ENCODE measurements around the gene ADAM29.
"Not testable (repeated sequence)": the region's sequence is repeated elsewhere in the genome, so short reads cannot be mapped to it uniquely, and the experiment has no call there.

The ADAM29 gene

DNA sequence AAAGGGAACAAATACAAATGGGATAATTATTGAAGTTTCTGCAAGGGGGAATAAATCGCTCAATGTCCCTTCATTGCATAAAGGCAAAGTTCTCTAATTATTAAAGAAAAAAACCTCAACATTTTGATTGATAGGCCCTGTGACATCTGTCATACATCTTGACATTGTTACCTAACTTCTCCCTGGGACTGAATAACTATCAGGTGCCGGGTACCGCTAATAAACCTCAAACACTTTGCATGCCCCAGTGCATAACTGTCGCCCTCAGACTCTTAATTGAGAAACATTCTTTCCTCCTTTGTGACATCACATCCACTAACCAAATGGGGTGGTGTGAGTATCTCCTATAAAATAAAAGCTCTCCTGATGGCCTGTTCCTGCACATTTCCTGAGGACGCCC is at the start of gene ADAM29:
TSS of gene ADAM29 (plus strand) at position 301 of the 400 bp plus-strand sequence. CDS start 57,168 bp downstream, outside the sequence.
- DNase-seq (ENCODE audit: low spot score): no peak

DNA sequence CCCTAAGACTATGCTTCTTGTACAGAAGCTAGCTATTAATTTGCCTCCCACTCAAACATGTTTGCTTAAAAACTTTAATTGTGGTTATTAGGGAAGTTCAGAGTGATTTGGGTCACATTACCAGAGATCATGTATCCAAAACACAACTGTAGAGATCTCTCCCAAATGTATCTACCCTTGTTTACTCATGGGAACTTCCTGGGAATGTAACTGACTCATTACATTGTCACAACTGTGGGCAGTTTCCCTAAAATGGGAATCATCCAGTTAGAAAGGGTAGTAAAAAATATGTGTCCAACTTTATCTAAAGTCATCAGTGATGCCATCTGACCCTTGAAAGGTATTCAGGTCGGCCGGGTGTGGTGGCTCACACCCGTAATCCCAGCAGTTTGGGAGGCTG is 48.8 kb upstream of the ADAM29 start:
- DNase-seq (ENCODE audit: low spot score): peak; percentile 8

DNA sequence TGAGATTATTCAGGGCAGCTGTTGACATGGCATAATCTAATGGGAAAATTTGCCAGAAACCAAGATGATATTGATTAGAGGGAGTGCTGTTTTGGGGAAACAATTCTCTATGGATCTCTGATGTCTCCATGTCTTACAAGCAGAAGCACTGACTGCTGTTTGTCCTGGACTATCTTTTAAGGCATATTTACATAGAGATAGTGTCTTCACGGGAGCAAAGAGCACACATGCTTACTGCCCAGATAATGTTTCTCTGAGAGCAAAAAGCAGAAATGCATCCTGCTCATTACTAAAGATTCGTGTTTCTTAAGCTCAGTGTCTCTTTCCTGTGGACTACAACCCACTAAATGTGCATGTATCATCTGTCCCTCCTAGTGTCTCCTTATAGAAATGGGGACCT is 47.8 kb upstream of the ADAM29 start:
- no peak for DNase-seq (ENCODE audit: low spot score)

DNA sequence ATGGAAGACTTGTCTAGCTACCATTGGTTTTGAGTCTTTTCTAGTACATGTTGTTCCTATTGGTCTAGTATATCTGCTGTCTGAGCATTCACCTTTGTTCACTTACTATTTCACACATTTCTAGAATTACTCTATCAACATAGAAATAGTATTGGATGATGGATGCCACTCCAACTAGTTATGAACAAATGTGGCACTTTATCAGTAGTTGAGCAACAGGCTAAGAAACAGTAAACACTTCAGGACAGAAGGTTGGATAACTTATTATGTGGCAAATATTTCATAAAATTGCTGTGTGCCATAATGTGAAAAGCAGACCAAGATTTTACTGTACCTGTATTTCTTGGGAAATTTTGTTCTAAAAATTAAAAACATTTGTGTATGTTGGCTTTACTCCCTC is 46.8 kb upstream of the ADAM29 start:
- no peak for DNase-seq (ENCODE audit: low spot score)

DNA sequence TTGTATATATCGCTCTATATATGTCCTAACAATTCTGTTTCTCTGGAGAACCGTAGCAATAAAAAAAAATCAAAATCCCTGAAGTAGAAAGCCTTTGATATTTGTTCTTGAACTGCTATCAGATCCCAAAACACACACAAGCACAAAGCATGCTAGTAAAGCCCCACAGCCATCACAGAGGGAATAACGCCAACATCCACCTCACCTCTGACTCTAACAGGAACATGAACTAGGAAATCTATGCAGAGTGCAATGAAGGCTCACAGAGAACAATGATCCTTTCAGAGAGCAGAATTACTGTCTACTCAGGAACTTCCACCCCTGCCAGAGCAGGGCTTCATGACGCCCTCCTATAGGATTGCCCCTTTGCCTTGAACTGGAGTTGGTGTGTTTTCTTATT is 45.0 kb upstream of the ADAM29 start:
- not testable (repeated sequence) for DNase-seq (ENCODE audit: low spot score)

DNA sequence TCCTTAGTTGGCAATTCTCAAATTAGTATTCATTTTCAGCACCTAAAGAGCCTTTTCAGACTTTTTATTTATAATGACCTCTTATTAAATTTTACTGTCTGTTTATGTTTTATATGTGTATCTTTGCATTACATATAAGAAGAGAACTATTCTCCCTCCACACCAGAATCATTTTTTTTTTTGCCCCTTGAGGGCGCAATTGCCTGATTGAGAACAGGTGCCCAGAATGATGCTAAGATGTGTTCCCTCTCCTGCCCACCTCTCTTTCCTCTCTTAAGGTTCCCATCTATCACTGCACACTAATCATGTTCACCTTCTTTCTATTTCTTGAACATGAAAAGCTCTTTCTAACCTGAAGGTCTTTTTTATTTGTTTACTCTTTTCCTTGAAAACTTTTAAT is 44.2 kb upstream of the ADAM29 start:
- no peak for DNase-seq (ENCODE audit: low spot score)

DNA sequence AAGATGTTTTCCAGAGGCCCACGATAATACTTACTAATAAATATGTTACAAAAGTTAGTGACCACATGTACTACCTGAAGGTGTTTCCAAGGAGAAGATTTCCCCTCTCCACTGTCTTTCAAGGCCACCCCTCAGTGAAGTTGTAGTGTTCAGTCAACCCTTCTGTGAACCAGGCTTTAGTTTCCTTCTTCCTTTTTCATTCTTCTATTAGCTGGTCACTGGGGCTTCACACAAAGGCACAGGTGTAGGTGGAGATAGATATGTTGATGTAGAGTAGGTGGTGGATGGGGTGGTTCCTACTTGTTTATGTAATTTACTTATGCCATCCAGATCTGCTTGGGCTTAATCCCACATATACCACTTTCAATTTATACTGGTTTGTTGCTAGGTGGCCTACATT is 43.3 kb upstream of the ADAM29 start:
- no peak for DNase-seq (ENCODE audit: low spot score)

DNA sequence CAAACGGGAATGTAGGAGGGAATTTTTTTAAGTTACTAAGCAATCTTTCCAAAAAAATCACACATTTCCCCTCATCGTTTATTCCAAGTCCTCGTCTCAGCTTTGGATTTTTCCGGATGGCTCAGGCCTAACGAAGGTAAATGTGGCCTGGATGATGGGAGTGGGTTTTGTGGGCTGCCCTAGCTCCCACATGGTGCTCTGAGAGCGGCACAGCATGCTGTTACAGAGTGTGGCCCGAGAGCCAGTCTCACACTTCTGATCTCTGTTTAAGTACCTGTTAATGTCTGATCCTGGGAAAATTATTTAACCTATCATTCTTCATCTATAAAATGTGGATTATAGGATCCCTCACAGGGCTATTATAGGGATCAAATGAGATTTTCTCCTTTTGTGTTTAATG is 38.2 kb upstream of the ADAM29 start:
- DNase-seq (ENCODE audit: low spot score): no peak

DNA sequence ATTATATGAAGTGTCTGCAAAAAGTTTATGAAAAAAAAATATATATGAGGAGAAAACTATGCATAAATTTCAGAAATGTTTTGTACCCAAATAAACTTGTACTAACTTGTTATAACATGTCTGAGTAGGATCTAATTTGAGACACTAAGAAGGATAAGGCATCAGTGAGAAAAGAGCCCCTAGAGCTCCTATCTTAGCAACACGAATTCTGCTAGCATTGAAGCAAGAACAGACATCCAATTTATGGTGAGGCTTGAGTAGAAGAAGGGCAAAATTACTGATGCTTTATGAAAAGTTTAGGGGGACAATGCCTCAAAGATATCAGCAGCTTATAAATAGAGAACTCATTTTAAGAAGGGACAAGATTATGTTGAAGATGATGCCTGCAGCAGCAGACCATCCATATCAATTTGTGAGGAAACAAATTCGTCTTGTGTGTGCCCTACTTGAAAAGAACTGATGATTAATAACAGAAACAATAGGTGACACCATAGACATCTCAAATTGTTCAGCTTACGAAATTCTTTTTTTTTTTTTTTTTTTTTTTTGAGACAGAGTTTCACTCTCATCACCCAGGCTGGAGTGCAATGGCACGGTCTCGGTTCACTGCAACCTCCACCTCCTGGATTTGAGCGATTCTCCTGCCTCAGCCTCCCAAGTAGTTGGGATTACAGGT is 35.7 kb upstream of the ADAM29 start:
- DNase-seq (ENCODE audit: low spot score): no peak

DNA sequence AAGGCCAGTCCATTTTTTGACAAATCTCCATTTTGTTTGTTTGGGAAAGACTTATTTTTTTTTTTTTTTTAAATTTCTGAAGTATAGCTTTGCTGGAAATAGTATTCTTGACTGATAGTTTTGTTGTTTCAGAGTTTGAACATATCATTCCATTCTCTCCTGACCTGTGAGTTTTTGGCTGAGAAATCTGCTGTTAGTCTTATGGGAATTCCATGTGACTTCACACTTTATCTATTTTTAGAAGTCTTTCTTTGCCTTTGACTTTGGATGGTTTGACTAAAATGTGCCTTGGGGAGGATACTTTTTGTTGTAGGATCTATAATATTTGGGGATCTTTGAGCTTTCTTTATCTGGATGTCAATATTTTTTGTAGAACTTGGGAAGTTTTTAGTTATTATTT is 10.7 kb upstream of the ADAM29 start:
- no peak for DNase-seq (ENCODE audit: low spot score)

DNA sequence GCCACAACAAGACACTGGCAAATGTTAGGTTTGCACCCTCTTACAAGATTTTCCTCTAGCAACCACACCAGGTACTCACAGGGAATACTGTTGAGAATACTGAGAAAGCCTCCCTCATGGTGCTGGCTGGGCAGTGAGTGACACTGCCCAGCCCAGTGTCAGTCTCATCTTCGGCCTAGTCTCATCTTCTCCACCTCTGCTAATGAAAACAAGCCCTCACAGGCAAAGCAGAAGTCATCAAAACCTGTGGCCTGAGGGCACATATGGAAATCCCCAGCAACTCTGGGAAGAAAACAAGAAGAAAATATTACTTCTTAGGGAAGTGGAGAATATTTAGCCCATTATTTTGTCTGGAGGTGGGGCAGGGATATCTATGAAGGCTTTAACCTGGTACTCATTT is 7.9 kb upstream of the ADAM29 start:
- no peak for DNase-seq (ENCODE audit: low spot score)

DNA sequence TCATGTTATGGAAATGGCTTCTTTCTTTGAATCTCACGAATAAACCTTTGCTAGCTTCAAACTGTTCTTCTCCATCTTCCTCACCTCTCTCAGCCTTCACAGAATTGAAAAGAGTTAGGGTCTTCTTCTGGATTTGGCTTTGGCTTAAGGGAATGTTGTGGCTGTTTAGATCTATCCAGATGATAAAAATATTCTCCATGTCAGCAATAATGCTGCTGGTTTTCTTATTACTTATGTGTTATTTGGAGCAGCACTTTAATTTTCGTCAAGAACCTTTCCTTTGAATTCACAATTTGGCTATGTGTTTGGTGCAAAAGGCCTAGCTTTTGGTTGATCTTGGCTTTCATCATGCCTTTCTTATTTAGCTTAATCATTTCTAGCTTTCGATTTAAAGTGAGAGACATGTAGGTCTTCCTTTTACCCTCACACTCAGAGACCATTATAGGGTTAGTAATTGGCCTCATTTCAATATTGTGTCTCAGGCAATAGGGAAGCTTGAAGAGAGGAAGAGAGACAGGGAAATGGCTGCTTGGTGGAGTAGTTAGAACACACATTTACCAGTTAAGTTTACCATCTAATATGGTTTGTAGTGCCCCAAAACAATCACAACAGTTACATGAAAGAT is 5.1 kb upstream of the ADAM29 start:
- no peak for DNase-seq (ENCODE audit: low spot score)

DNA sequence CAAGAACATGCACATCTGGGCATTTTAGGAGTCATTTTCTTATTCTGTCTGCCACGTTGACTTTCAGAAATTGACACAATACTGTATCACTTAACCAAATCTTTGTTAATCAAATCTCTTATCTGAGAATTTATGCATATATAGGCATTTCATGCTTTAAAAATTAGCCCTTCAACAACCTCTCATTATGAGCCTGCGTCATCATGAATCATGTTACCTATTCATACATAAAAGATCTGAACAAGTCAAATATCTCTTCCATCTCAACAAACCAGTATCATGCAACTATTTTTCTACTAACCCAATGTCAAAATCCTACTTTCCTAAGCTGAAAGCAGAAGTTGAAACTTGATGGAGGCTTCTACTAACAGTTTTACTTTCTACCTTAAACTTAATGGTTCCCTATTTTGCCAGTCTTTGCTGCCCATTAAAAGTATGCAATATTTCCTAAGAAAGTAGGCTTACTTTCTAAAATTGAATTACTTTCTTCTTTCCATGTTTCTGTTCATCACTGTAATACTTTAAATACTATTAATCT is 1.8 kb downstream of the ADAM29 start:
- DNase-seq (ENCODE audit: low spot score): no peak

DNA sequence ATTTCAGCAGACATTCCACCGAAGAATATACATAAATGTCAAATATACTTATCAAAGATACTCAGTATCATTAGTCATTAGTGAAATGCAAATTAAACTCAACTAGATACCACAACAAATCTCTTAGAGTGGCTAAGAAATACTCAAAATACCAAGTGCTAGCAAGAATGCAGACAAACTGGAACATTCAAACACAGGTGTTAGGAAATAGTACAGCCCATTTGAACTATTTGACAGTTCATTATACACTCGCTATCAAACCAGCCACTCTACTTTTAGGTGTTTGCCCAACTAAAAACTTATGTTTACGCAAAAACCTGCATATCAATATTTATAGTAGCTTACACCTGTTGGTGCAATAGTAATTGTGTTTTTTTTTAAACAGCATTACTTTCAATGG is 8.8 kb downstream of the ADAM29 start:
- no peak for DNase-seq (ENCODE audit: low spot score)

DNA sequence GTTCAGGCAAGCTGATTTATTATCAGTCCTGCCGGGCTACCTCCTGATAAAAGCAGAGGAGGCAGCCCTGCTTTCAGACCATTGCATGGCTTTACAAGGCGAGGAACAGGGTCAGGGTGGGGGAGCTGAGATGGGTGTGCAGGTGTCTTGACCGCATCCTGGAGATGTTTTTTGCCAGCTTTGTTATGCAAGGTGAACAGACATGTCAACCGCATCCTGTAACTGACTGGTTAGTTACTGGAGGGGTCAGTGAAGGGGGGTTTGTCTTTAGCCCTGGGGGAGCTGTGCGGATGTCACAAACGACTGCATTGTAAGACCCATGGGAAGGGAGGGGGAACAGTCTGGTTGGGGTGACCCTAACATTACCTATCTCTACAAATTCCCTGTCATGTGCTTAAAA is 10.0 kb downstream of the ADAM29 start:
- DNase-seq (ENCODE audit: low spot score): no peak

DNA sequence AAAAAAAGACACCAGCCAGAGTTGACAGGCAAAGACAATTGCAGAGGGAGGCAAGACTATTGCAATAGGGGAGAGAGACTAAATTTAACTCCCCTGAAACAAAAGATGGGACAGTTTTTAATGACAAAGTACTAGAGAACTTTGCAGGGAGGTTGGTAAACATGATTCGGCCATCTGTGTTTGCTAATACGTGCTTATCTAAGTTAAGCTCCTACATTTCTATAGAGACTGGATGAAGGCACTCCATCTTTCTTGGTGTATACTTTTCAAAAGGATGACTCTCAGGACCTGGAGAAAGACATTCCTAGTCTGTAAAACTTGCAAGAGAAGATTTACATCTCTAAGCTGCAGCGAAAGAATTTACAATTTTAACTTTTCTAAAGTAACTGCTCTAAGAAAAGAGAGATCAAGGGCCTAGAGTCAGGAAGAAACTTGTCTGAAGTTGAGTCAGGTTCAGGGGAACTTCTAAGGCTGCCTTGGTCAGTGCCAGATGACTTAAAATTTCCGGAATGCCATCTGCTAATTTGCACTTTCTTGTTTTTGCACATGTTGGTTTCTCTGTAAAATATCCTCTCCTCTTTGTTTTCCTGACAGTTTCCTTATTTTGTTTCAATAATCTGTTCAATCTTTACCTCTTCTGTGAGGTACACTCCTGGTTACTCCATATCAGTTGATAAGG is 10.6 kb downstream of the ADAM29 start:
- no peak for DNase-seq (ENCODE audit: low spot score)

DNA sequence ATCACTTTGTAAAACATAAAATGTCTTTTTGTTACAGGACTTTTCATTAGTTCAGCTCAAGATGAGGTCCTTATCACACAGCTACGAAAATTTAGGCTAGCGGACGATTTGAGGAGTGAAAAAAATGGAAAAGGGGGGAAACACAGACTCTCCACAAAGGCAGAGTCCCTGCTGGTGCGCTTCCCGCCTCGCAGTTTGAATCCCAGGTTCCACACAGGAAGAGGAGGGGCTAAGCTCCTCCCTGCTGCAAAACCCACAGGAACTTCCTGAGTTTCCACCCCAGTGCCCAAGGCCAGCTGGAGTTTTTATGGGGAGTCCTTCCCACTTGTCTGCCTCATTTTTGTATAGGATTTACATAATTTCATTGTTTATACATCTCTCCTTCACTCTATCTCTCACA is 11.2 kb downstream of the ADAM29 start:
- DNase-seq (ENCODE audit: low spot score): no peak

DNA sequence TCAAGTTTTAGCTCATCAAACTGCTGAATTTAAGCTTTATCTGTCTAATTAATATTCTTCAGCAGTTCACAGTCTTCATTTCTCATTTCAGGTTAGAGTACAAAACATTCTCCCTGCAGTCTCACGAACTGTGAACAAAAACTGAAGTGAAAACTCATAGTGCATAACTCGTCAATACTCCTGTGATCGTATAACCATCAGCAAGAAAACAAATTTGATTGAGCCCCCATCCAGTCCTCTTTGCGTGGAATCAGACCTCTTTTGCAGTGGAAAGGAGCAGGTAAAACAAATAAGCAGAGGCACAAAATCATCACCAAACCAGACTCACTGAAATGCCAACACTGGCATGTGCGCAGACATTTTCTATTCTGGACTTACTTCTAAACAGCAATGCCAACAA is 12.7 kb downstream of the ADAM29 start:
- no peak for DNase-seq (ENCODE audit: low spot score)

DNA sequence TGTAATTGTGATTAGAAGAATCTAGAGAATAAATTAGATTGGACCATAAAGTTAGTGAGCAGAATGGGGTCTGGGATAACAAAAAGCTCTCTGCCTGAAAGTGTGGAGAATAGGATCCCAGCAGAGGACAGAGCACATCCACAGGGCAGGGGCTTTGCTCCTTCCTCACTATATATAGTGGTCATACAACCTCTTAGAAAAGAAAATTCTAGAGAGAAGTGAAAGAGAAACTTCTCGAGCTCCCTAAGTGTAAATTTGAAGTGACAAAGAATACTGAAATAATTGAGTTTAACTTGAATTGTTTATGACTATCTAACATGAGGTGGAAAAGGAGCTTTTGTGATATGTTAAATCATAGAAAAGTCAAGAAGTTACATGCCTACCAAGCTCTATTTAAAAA is 14.9 kb downstream of the ADAM29 start:
- DNase-seq (ENCODE audit: low spot score): no peak

DNA sequence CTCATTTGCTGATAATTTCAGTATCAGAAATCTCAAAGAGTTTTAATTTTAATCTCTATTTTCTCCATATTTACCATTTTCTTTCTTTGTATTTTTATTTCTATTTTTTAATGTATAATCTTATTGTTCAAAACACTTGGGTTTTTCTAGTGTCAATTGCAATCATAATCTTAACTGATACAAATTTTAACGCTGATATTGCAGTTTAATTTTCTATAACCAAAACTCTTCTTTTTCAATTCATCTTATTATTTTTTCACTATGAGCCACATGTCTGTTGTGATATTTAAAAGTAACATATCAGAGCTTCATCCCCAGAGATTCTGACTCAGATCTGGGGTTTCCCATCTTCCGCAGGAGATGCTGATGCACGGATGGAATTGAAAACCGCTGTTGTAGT is 16.2 kb downstream of the ADAM29 start:
- no peak for DNase-seq (ENCODE audit: low spot score)

DNA sequence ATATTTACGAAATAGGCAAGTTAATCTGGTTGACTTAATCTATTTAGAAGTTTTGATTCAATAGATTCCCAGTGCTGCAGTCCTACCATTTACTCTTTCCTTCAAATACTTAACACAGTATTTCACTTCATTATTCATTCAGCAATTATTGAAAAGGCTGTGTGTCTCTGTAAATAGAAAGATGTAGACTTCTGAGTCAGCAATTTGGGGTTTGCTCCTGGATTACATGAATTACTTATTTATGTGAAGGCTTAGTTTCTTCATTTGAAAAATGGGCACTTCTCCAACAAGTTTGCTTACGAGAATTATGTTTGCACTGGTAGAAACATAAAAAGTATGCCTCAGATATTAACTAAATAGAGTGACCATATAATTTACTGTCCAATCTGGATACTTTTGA is 17.4 kb downstream of the ADAM29 start:
- DNase-seq (ENCODE audit: low spot score): no peak

DNA sequence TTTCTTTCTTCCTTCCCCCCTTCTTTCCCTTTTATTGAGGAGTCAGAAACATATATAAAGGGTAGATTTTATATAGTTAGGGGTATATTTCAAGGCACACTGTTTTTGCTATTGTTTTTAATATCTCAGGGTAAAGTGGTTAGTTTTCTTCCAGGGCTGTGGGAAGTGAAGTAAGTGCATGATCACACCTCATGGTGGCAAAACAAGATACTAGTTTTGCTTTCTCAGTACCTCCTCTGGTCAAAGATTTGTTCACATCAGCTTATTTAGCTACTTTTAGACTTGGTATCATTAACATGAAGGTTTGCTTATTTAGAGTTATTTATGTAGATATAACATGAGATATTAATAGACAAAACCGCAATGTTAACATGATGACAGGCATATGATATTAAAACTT is 21.8 kb downstream of the ADAM29 start:
- no peak for DNase-seq (ENCODE audit: low spot score)

DNA sequence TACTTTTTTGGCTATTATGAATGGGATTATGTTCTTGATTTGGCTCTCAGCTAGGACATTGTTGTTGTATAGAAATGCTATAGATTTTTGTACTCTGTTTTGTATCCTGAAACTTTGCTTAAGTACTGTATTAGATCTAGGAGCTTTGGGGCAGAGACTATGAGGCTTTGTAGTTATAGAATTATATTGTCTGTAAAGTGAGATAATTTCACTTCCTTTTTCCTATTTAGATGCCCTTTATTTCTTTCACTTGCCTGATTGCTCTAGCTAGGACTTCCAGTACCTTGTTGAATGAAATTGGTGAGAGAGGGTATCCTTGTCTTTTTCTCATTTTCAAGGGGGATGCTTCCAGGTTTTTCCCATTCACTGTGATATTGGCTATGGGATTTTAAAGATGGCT is 28.1 kb downstream of the ADAM29 start:
- DNase-seq (ENCODE audit: low spot score): no peak

Data from kidney tubule cell (primary cell).